Kidney (tissue), 14 donors: ENCODE data around the gene TSPAN31. TPM values are rescaled to one million over a fixed set of nuclear protein-coding genes. Genes with fewer than 3 reads are reported as not detected.

Source experiments
- DNase-seq, 5 donors: peaks; one replicate each; pipeline ENCODE4 v3.0.0-alpha.2; 2013 to 2020
- FAIRE-seq: peaks from 2 replicates; lab custom pipeline; 2012; peaks lifted over from hg19 to GRCh38; lab: Jason Lieb, UNC
- H3K27ac ChIP-seq, 2 donors: one replicate each; pipeline ENCODE4 v1.7.0; 2013; ENCODE audit warnings: low read depth in 2 of 2, low read length in 2 of 2, inconsistent platforms in 1 of 2
- H3K27me3 ChIP-seq: one replicate; pipeline ENCODE4 v1.7.1; 2013; ENCODE audit warnings: low read length, inconsistent platforms; ENCODE audit not compliant: control insufficient read depth, insufficient read depth
- H3K36me3 ChIP-seq, 3 donors: one replicate each; pipeline versions ENCODE4 v1.7.0 to v1.7.1; 2013; ENCODE audit warnings: low read length in 3 of 3, control low read depth in 1 of 3, inconsistent platforms in 1 of 3; ENCODE audit not compliant: insufficient read depth in 3 of 3, control insufficient read depth in 2 of 3
- H3K4me1 ChIP-seq, 3 donors: one replicate each; pipeline versions ENCODE4 v1.7.0 to v1.7.1; 2013; ENCODE audit warnings: low read length in 3 of 3, inconsistent platforms in 1 of 3, low read depth in 1 of 3; ENCODE audit not compliant: control insufficient read depth in 2 of 3, insufficient read depth in 2 of 3
- H3K4me3 ChIP-seq, 3 donors: one replicate each; pipeline versions ENCODE4 v1.7.0 to v1.8.1; 2013; ENCODE audit warnings: low read length in 3 of 3, control low read depth in 1 of 3, inconsistent platforms in 1 of 3
- H3K9ac ChIP-seq, 3 donors: one replicate each; pipeline versions ENCODE4 v1.7.0 to v1.7.1; 2013; ENCODE audit warnings: low read length in 3 of 3, control low read depth in 1 of 3, inconsistent platforms in 1 of 3
- H3K9me3 ChIP-seq, 3 donors: one replicate each; pipeline versions ENCODE4 v1.7.0 to v1.7.1; 2013; ENCODE audit warnings: low read length in 3 of 3, control low read depth in 1 of 3, inconsistent platforms in 1 of 3; ENCODE audit not compliant: control insufficient read depth in 2 of 3, insufficient read depth in 1 of 3
- intact Hi-C: fragments of 100-400 bp; cut with DNase I; formaldehyde crosslinking; loops from one replicate; pipeline ENCODE4 v1.11.1; 2022
- polyA plus RNA-seq: library from polyadenylated mRNA; stranded (reverse); fragments of 350-450 nt; fragmentation: Illumina TruSeq; extraction: RNeasy Lipid Tissue Mini Kit (QIAGEN cat#74804); gene quantifications from one replicate; pipeline ENCODE4 v1.2.3, GENCODE V29; 2014; ENCODE audit warnings: low read depth, low replicate concordance; ENCODE audit not compliant: insufficient read depth
- total RNA-seq: library from RNA; stranded (reverse); fragmentation: NEBNext Ultra II Directional; extraction: Animal tissue kit (Norgen Biotek cat#: 25700); gene quantifications from one replicate; pipeline ENCODE4 v1.2.1, GENCODE V29; 2021
- TF ChIP-seq, protein P1 (sequence below): IDR thresholded peaks from 3 replicates; pipeline ENCODE4 v1.5.1; 2012; ENCODE audit warnings: mild to moderate bottlenecking, moderate library complexity, borderline replicate concordance; ENCODE audit not compliant: insufficient read depth; ENCODE audit errors: extremely low read depth
- donor health status: control.
- donor health status: control.
- donor health status: control.
- donor health status: control.
- donor health status: control.
- donor health status: DM: yes; HTN: yes; CAD: no.
- donor health status: Normal renal cell carcinoma (clear cell type).

TSPAN31 gene
- total and polyA plus RNA-seq, 2 donors from 2014 or later: 53.3 to 60.1 TPM

DNA sequence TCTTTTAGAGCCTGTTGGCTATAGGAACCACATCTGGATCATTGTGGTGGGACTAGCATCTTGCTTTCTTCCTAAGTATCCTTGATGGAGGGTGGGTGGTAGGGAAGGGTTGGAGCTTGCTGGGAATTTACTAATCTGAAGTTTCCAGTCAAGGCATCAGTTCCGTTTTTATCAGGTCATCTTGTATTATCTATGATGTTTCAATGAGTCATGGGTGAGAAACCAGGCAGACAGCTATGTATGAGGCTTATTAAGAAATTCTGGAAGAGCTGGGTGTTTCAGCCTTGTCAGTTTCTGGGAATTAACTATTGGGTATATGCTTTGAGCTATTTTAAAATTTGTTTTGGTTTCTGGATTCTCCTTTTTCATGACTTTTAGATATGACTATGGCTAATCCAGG is 49.1 kb downstream of the TSPAN31 start:
- Histone ChIP-seq H3K9me3 (no peaks in the 10 kb centered on the region), H3K4me1 (peaks cover 0 to 4% (median 0%) of the 10 kb centered on the region in 3 donors), H3K27ac (no peak overlapping the region), H3K36me3 (peaks cover 2 to 30% (median 15%) of the 10 kb centered on the region in 3 donors), H3K9ac (no peak overlapping the region), H3K27me3 (no peaks in the 10 kb centered on the region), H3K4me3 (no peak overlapping the region)
- intact Hi-C loops: no loop called here
- TF ChIP-seq, protein P1, sequence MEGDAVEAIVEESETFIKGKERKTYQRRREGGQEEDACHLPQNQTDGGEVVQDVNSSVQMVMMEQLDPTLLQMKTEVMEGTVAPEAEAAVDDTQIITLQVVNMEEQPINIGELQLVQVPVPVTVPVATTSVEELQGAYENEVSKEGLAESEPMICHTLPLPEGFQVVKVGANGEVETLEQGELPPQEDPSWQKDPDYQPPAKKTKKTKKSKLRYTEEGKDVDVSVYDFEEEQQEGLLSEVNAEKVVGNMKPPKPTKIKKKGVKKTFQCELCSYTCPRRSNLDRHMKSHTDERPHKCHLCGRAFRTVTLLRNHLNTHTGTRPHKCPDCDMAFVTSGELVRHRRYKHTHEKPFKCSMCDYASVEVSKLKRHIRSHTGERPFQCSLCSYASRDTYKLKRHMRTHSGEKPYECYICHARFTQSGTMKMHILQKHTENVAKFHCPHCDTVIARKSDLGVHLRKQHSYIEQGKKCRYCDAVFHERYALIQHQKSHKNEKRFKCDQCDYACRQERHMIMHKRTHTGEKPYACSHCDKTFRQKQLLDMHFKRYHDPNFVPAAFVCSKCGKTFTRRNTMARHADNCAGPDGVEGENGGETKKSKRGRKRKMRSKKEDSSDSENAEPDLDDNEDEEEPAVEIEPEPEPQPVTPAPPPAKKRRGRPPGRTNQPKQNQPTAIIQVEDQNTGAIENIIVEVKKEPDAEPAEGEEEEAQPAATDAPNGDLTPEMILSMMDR: no peak
- FAIRE-seq: no peak
- DNase-seq: no peak

DNA sequence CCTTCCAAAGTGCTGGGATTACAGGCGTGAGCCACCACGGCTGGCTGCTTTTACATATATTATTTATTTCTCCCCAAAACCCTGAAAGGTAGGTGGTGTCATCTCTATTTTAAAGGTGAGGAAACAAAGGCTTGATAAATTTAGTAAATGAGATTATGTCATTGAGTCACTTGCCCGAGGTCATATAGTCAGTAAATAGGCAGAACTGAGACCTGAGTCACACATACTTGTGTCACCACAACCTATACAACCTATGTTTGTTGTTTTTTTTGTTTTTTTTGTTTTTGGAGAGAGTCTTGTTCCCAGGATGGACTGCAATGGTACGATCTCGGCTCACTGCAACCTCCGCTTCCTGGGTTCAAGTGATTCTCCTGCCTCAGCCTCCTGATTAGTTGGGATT is 50.5 kb downstream of the TSPAN31 start:
- Histone ChIP-seq H3K36me3 (peaks cover 0 to 35% (median 23%) of the 10 kb centered on the region in 3 donors), H3K4me3 (no peak overlapping the region), H3K9me3 (no peaks in the 10 kb centered on the region), H3K4me1 (peaks cover 0 to 4% (median 0%) of the 10 kb centered on the region in 3 donors), H3K27me3 (no peaks in the 10 kb centered on the region), H3K9ac (no peak overlapping the region), H3K27ac (no peak overlapping the region)
- no peak for DNase-seq
- TF ChIP-seq, protein P1: no peak
- no peak for FAIRE-seq
- intact Hi-C loops: no loop called here

DNA sequence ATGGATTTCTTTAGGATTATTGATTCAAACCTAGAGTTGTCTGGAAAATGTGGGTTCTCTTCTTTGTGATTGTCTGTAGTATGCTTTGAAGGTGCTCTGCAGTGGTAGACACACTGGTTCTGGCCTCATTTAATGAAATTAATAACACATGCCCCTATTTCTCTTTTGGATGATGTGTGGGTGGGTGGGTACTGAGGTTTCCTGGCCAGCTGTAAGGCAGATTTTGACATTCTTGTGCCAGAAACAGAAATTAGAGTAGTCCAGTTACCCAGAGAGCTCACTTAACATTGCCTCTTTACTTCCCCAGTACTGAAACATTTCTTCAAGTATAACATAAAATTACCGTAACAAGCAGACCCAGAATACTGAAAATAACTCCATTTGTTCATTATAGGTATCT is 52.2 kb downstream of the TSPAN31 start:
- FAIRE-seq (no peak), DNase-seq (no peak)
- Histone ChIP-seq H3K9me3 (no peaks in the 10 kb centered on the region), H3K4me1 (peaks cover 0 to 4% (median 0%) of the 10 kb centered on the region in 3 donors), H3K9ac (no peak overlapping the region), H3K27me3 (no peaks in the 10 kb centered on the region), H3K36me3 (peaks cover 0 to 46% (median 30%) of the 10 kb centered on the region in 3 donors), H3K4me3 (no peak overlapping the region), H3K27ac (no peak overlapping the region)
- intact Hi-C loops: no loop called here
- TF ChIP-seq, protein P1: no peak

DNA sequence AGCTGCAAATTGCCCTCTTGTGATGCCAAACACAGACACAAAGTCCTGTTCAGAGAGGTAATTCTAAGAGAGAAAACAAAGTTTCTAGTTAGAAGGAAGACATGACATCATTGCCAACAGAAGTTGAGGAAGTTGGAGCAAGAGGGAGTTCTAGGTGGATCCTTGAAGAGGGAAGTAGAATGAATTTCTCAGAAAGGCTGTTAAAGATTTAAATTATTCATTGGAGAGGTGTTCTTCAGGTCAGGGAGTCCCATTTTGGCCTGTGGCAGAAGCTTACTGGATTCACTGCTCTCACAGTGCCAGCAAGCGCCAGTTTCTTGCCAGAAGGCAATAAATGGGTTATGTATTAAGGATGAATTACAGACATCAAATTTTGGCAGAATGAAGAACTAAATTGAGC is 53.1 kb downstream of the TSPAN31 start:
- no peak for DNase-seq
- TF ChIP-seq, protein P1: no peak
- FAIRE-seq: no peak
- Histone ChIP-seq H3K9me3 (no peaks in the 10 kb centered on the region), H3K9ac (no peak overlapping the region), H3K27ac (no peak overlapping the region), H3K36me3 (peaks cover 0 to 47% (median 37%) of the 10 kb centered on the region in 3 donors), H3K4me3 (no peak overlapping the region), H3K27me3 (no peaks in the 10 kb centered on the region), H3K4me1 (peaks cover 0 to 4% (median 0%) of the 10 kb centered on the region in 3 donors)
- intact Hi-C loops: no loop called here
